GM19452 (cell line): ENCODE measurements around the gene FGFR2.

Source experiments
- ATAC-seq: cut with Tn5 transposase; IDR thresholded peaks from one replicate; pipeline ENCODE4 v1.9.1; 2021; ENCODE audit not compliant: unreplicated experiment

Gene FGFR2

GRCh38 chr10:121598263-121599249 lies at the start of gene FGFR2:
Gene FGFR2, minus strand, starts transcription at chr10:121598444. Its CDS starts 4,627 bp downstream, at chr10:121593817.
- ATAC-seq, result peak; percentile 91

- no peak for ATAC-seq
Observed at GRCh38 chr10:121647401-121647800, 49.2 kb upstream of the FGFR2 start.

GRCh38 chr10:121645696-121646095 lies 47.5 kb upstream of the FGFR2 start:
- no peak for ATAC-seq

- ATAC-seq, result no peak
Observed at GRCh38 chr10:121644501-121644900, 46.3 kb upstream of the FGFR2 start.

- ATAC-seq, result no peak
Observed at GRCh38 chr10:121640266-121640665, 42.0 kb upstream of the FGFR2 start.

GRCh38 chr10:121639416-121639815 lies 41.2 kb upstream of the FGFR2 start:
- no peak for ATAC-seq

- ATAC-seq, result no peak
Observed at GRCh38 chr10:121637437-121637836, 39.2 kb upstream of the FGFR2 start.

GRCh38 chr10:121633056-121633455 lies 34.8 kb upstream of the FGFR2 start:
- no peak for ATAC-seq

- no peak for ATAC-seq
Observed at GRCh38 chr10:121631365-121632029, 33.3 kb upstream of the FGFR2 start.

GRCh38 chr10:121628859-121629258 lies 30.6 kb upstream of the FGFR2 start:
- ATAC-seq, result no peak

GRCh38 chr10:121627876-121628581 lies 29.8 kb upstream of the FGFR2 start:
- ATAC-seq, result no peak

GRCh38 chr10:121624836-121625486 lies 26.7 kb upstream of the FGFR2 start:
- no peak for ATAC-seq

GRCh38 chr10:121618906-121619305 lies 20.7 kb upstream of the FGFR2 start:
- ATAC-seq, result no peak

GRCh38 chr10:121617176-121617575 lies 18.9 kb upstream of the FGFR2 start:
- no peak for ATAC-seq

- no peak for ATAC-seq
Observed at GRCh38 chr10:121616291-121616690, 18.0 kb upstream of the FGFR2 start.

GRCh38 chr10:121615836-121616235 lies 17.6 kb upstream of the FGFR2 start:
- ATAC-seq, result no peak

GRCh38 chr10:121615435-121615793 lies 17.2 kb upstream of the FGFR2 start:
- ATAC-seq, result no peak

- ATAC-seq, result no peak
Observed at GRCh38 chr10:121614613-121615434, 16.6 kb upstream of the FGFR2 start.

GRCh38 chr10:121613456-121613855 lies 15.2 kb upstream of the FGFR2 start:
- ATAC-seq, result no peak
